Sciatic nerve (tissue), 2 donors: Measurements from ENCODE around the gene SORBS2. TPM values are rescaled to one million over a fixed set of nuclear protein-coding genes. Genes with fewer than 3 reads are reported as not detected.
"Not testable (repeated sequence)": the region's sequence is repeated elsewhere in the genome, so short reads cannot be mapped to it uniquely, and the experiment has no call there.

Experiments
- ATAC-seq: fragments of 200-7000 bp; cut with Tn5 transposase; one replicate; pipeline ENCODE4 v1.9.1; 2020; ENCODE audit warnings: mild to moderate bottlenecking, moderate library complexity
- DNase-seq: peaks from one replicate; pipeline ENCODE4 v3.0.0-alpha.2; 2020; ENCODE audit warnings: low spot score
- intact Hi-C: fragments of 100-400 bp; cut with DNase I; formaldehyde crosslinking; loops from one replicate; pipeline ENCODE4 v1.14.2; 2022
- total RNA-seq: library from RNA; stranded (reverse); fragmentation: NEBNext Ultra II Directional; extraction: Animal tissue kit (Norgen Biotek cat#: 25700); gene quantifications from one replicate; pipeline ENCODE4 v1.2.1, GENCODE V29; 2021
- donor health status: DM: no; HTN: no; CAD: no.
- donor health status: DM: no; HTN: no; CAD: no.

SORBS2 gene
- total RNA-seq, 1 donor from 2014 or later: 101 TPM

- DNase-seq (no peak), ATAC-seq (no peak)
- intact Hi-C loops: no loop called here
Observed at GRCh38 chr4:185564349-185564748, 247.6 kb downstream of the SORBS2 start.

GRCh38 chr4:185562531-185562930 lies 249.5 kb downstream of the SORBS2 start:
- ATAC-seq: no peak
- intact Hi-C loops: no loop called here
- no peak for DNase-seq

- DNase-seq (no peak), ATAC-seq (no peak)
- intact Hi-C loops: no loop called here
Observed at GRCh38 chr4:185560316-185560715, 251.7 kb downstream of the SORBS2 start.

GRCh38 chr4:185559915-185560281 lies 252.1 kb downstream of the SORBS2 start:
- DNase-seq (no peak), ATAC-seq (no peak)
- intact Hi-C loops: no loop called here

- ATAC-seq, DNase-seq, intact Hi-C loops: not testable (repeated sequence)
Observed at GRCh38 chr4:185559251-185559914, 252.6 kb downstream of the SORBS2 start.

- no peak for DNase-seq
- intact Hi-C loops: no loop called here
- ATAC-seq: no peak
Observed at GRCh38 chr4:185554365-185555126, 257.4 kb downstream of the SORBS2 start.

GRCh38 chr4:185552254-185552653 lies 259.7 kb downstream of the SORBS2 start:
- intact Hi-C loops: no loop called here
- ATAC-seq (no peak), DNase-seq (no peak)

GRCh38 chr4:185550933-185551332 lies 261.1 kb downstream of the SORBS2 start:
- intact Hi-C loops: no loop called here
- no peak for ATAC-seq
- DNase-seq: no peak

- DNase-seq (no peak), ATAC-seq (no peak)
- intact Hi-C loops: no loop called here
Observed at GRCh38 chr4:185549095-185549639, 262.8 kb downstream of the SORBS2 start.

- DNase-seq: no peak
- ATAC-seq: no peak
- intact Hi-C loops: no loop called here
Observed at GRCh38 chr4:185548587-185548986, 263.4 kb downstream of the SORBS2 start.

- DNase-seq: no peak
- intact Hi-C loops: no loop called here
- ATAC-seq: no peak
Observed at GRCh38 chr4:185546335-185546734, 265.7 kb downstream of the SORBS2 start.

GRCh38 chr4:185542626-185543315 lies 269.2 kb downstream of the SORBS2 start:
- DNase-seq (no peak), ATAC-seq (peak; percentile 57)
- intact Hi-C loops: no loop called here

GRCh38 chr4:185541251-185541727 lies 270.7 kb downstream of the SORBS2 start:
- intact Hi-C loops: no loop called here
- peak; percentile 29 for ATAC-seq

GRCh38 chr4:185540487-185541120 lies 271.4 kb downstream of the SORBS2 start:
- intact Hi-C loops: no loop called here
- DNase-seq: no peak
- no peak for ATAC-seq

More at GRCh38 chr4:185541251-185541727, 270.7 kb downstream of the SORBS2 start:
- DNase-seq: no peak

GRCh38 chr4:185540040-185540439 lies 272.0 kb downstream of the SORBS2 start:
- intact Hi-C loops: no loop called here
- no peak for ATAC-seq
- DNase-seq: no peak

- intact Hi-C loops: no loop called here
- DNase-seq (no peak), ATAC-seq (no peak)
Observed at GRCh38 chr4:185538806-185539205, 273.2 kb downstream of the SORBS2 start.

GRCh38 chr4:185536411-185536709 lies 275.6 kb downstream of the SORBS2 start:
- intact Hi-C loops: no loop called here
- DNase-seq (no peak), ATAC-seq (peak; percentile 79)

- DNase-seq: no peak
- ATAC-seq: no peak
- intact Hi-C loops: no loop called here
Observed at GRCh38 chr4:185535612-185536410, 276.2 kb downstream of the SORBS2 start.
